ENCODE results near the gene PPP2R5B. TPM values are rescaled to one million over a fixed set of nuclear protein-coding genes. Genes with fewer than 3 reads are reported as not detected.
"Not testable (repeated sequence)": the region's sequence is repeated elsewhere in the genome, so short reads cannot be mapped to it uniquely, and the experiment has no call there.

The PPP2R5B gene
- total RNA-seq, 1 donor from 2014 or later: 28.3 TPM

- no peak for DNase-seq (ENCODE audit: low spot score)
Observed at GRCh38 chr11:64974124-64974523, 49.6 kb downstream of the PPP2R5B start.

GRCh38 chr11:64976651-64977050 is 52.2 kb downstream of the PPP2R5B start:
- no peak for DNase-seq (ENCODE audit: low spot score)

- DNase-seq (ENCODE audit: low spot score): not testable (repeated sequence)
Observed at GRCh38 chr11:64983339-64983738, 58.9 kb downstream of the PPP2R5B start.

Small RNA genes within 50 kb of the gene (microRNA-seq; reads per million reads assigned to microRNA genes)
- gene MIR6749 (ENCODE audit: borderline number of aligned reads) (not detected), gene MIR6750 (ENCODE audit: borderline number of aligned reads) (not detected)

Other genes starting within 250 kb of the PPP2R5B start
- 8.8 TPM for gene NRXN2, start 201.5 kb upstream of the PPP2R5B start, total RNA-seq
- 22.0 TPM for gene RASGRP2, start 180.5 kb upstream of the PPP2R5B start, total RNA-seq
- 1.8 TPM for gene PYGM, start 164.7 kb upstream of the PPP2R5B start, total RNA-seq
- gene SF1, start 146.1 kb upstream of the PPP2R5B start, total RNA-seq: 302 TPM
- 18.2 TPM for gene MAP4K2, start 121.5 kb upstream of the PPP2R5B start, total RNA-seq
- 18.5 TPM for gene MEN1, start 114.1 kb upstream of the PPP2R5B start, total RNA-seq
- 0.55 TPM for gene CDC42BPG, start 80.0 kb upstream of the PPP2R5B start, total RNA-seq
- gene EHD1, start 46.1 kb upstream of the PPP2R5B start, total RNA-seq: 95.0 TPM
- 22.2 TPM for gene ATG2A, start 7.5 kb upstream of the PPP2R5B start, total RNA-seq
- gene GPHA2, start 11.2 kb downstream of the PPP2R5B start, total RNA-seq: not detected
- not detected for gene MAJIN, start 47.4 kb downstream of the PPP2R5B start, total RNA-seq
- gene BATF2, start 72.3 kb downstream of the PPP2R5B start, total RNA-seq: 2.1 TPM
- gene ARL2, start 89.5 kb downstream of the PPP2R5B start, total RNA-seq: 93.0 TPM
- 27.6 TPM for gene SNX15, start 102.8 kb downstream of the PPP2R5B start, total RNA-seq
- gene SAC3D1, start 116.5 kb downstream of the PPP2R5B start, total RNA-seq: 12.3 TPM
- gene NAALADL1, start 133.9 kb downstream of the PPP2R5B start, total RNA-seq: 15.2 TPM
- gene CDCA5, start 159.4 kb downstream of the PPP2R5B start, total RNA-seq: 1.2 TPM
- 32.1 TPM for gene ZFPL1, start 159.5 kb downstream of the PPP2R5B start, total RNA-seq
- gene VPS51, start 171.5 kb downstream of the PPP2R5B start, total RNA-seq: 86.6 TPM
- gene TM7SF2, start 187.2 kb downstream of the PPP2R5B start, total RNA-seq: 22.1 TPM
- 11.5 TPM for gene ZNHIT2, start 193.0 kb downstream of the PPP2R5B start, total RNA-seq
- gene FAU, start 197.4 kb downstream of the PPP2R5B start, total RNA-seq: 617 TPM
- 26.1 TPM for gene MRPL49, start 197.6 kb downstream of the PPP2R5B start, total RNA-seq
- 78.8 TPM for gene SYVN1, start 209.8 kb downstream of the PPP2R5B start, total RNA-seq
- gene SPDYC, start 245.5 kb downstream of the PPP2R5B start, total RNA-seq: not detected